ENCODE data around the gene TMEM132D. TPM values are rescaled to one million over a fixed set of nuclear protein-coding genes. Genes with fewer than 3 reads are reported as not detected.
"Not testable (repeated sequence)": the region's sequence is repeated elsewhere in the genome, so short reads cannot be mapped to it uniquely, and the experiment has no call there.

TMEM132D gene
- total RNA-seq, 1 donor from 2014 or later, result not detected

DNA sequence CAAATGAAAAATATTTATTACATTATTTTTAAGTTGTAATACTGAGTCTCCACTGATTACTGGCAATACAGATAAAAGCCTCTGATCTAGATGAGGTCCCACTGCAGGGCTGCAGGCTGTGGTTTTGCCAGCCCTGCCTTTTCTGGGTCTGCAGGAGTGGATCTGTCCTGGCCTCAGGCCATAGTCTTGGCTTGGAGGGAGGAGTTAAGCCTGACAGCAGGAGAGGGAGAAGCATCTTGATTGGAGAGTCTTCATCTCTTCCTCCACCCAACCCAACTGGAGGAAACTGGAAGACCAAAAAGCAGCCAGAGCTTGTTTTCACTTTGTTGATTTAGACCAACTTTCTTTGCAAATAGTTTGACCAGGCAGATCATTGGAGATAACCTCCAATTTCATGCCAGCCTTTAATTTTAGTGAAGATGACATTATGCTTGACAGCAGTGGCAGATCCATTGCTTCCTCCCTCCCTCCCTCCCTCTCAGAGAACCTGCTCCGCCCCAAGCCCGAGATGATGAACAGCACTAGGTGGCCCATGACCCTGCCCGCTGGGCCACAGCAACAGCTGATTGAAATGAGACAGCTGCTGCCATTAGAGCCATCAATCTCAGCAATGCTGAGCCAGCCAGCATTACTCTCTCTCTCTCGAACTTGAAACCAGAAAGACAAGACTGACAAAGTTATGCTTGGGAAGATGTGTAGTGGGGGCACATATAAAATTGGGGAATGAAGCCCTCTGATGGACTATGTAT is 828.2 kb downstream of the TMEM132D start:
- DNase-seq (ENCODE audit: low spot score), result no peak
- intact Hi-C loops (cut with DNase I), result no loop called here

DNA sequence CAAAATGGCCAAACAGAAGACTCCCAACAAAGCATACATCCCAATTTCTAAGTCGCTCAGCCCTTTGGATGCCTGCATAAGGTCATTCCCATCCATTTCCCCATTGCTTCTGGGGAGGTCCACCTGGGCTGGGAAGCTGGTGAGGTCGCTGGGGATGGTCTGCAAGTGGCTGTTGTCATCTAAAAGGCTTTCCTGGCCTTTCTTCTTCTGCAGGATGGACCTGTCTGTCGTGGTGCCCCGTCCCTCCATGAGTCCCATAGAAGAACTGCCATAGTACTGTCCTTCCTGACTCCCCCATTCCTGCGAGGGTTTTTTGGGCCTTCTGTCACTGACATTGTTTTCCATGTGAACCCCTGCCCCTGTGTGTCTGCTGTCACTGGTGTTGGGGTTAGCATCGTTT is 829.4 kb downstream of the TMEM132D start:
- intact Hi-C loops (cut with DNase I), result no loop called here

DNA sequence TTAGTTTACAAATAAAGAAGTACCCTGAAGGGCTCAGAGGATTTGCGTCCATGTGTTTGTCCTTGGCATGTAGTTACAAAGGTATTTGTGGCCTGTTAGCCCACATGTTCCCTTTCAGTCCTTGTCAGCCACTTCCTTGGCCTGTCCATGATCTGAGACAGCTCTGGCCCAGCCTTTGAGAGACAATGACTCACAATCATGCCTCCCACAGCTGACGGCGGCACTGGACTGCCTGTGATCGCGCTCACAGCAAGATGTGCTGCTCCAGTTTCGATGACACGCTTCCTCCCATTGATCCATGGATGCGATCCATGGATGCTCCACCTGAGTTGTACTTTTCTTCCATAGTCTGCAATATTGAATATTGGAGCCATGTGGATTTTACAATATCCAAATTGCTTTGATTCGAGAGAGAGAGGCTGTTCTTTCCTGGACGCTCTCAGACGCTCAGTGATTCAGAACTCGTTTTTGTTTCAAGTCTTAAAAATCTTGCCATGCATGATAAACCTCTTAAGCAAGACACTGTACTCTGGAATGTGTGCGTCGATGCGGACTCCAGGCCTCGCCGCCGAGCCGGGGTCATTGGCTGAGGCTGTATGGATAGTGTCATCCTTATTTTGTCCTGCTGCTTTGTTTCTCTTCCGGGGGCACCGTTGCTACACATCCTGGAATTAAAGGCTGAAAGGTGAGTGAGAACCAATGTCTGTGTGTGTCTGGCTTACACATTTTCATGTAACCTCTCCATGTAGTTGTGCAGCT is 830.5 kb downstream of the TMEM132D start:
- intact Hi-C loops (cut with DNase I), result no loop called here
- no peak for DNase-seq (ENCODE audit: low spot score)

More for the DNA sequence above, 829.4 kb downstream of the TMEM132D start:
- peak; percentile 51 for DNase-seq (ENCODE audit: low spot score)

GRCh38 chr12:129071362-129071761 is 832.5 kb downstream of the TMEM132D start:
- intact Hi-C loops (cut with DNase I), result no loop called here
- no peak for DNase-seq (ENCODE audit: low spot score)

DNA sequence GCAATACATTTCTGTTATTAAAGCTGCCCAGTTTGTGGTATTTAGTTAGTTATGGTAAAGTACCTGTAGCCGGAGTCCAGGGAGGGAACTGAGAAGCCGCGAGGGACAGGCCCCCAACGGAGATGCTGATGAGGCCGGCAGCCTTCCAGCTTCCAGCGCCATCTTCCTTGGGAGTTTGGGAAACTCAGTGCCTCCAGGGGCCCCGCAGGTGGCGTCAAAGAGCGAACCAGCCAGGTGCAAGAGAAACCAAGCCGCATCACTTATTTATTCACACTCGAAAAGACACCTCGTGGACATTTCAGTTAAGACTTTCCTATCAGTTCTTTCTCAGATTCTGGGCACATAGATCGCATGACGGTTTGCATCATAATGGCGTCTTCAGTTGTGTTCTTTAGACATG is 833.9 kb downstream of the TMEM132D start:
- intact Hi-C loops (cut with DNase I), result no loop called here

GRCh38 chr12:129068684-129069083 is 835.1 kb downstream of the TMEM132D start:
- DNase-seq (ENCODE audit: low spot score), result no peak
- intact Hi-C loops (cut with DNase I), result no loop called here

More for the DNA sequence above, 833.9 kb downstream of the TMEM132D start:
- DNase-seq (ENCODE audit: low spot score), result no peak

- no peak for DNase-seq (ENCODE audit: low spot score)
- intact Hi-C loops (cut with DNase I), result no loop called here
Measured at GRCh38 chr12:129067491-129067890, 836.3 kb downstream of the TMEM132D start.

DNA sequence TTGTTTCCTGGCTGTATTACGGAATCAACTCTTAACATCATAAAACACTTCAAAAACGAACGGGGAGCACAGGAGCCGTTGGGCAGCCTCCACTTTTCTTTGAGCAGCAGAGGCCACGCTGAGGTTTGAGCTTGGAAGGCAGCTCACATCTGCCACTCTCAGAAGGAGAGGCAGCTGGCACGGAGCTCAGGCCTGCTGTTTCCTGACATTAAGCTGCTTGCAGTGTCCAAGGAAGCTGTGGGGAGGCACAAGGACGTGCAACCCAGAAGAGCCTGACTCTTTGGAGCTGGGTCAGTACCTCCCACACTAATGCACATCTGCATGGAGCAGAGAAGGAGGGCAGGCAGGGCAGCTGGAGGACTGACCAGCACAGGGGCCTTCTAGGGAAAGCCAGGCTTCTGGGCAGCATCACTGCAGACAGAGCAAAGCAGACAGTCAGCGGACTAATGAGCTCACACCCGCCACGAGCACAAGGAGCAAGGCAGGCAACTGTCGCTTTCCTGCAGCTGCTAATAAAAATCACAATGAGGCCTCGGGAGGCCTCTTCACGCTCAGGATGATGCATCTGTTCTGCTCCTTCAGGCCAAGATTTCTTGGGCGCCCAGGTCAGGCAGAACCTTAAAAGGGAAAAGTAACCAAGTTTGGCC is 839.5 kb downstream of the TMEM132D start:
- intact Hi-C loops (cut with DNase I), result no loop called here
- DNase-seq (ENCODE audit: low spot score), result no peak

GRCh38 chr12:129063600-129063999 is 840.2 kb downstream of the TMEM132D start:
- intact Hi-C loops (cut with DNase I), result no loop called here
- no peak for DNase-seq (ENCODE audit: low spot score)

GRCh38 chr12:129053232-129053631 is 850.6 kb downstream of the TMEM132D start:
- no peak for DNase-seq (ENCODE audit: low spot score)

DNA sequence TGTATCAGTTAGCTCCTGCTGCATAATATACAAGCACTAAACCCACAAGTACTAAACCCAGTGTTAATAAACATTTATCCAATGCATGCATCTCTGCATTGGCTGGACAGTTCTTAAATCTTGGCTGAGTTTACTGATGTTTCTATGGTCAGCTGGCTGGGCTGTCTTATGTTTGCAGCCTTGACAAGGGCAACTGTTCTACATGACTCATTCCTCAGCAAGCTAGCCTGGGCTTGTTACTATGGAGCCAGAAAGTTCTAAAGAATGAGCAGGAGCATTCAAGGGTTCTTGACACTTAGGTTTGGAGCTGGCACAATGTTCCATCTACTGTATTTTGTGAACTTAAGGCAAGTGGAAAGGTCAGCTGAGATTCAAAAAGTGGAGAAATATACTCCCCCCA is 851.5 kb downstream of the TMEM132D start:
- DNase-seq (ENCODE audit: low spot score), result no peak
- intact Hi-C loops (cut with DNase I), result no loop called here

More at GRCh38 chr12:129053232-129053631, 850.6 kb downstream of the TMEM132D start:
- intact Hi-C loops (cut with DNase I), result no loop called here

GRCh38 chr12:129049917-129050316 is 853.9 kb downstream of the TMEM132D start:
- intact Hi-C loops (cut with DNase I), result no loop called here
- DNase-seq (ENCODE audit: low spot score), result no peak

- DNase-seq (ENCODE audit: low spot score); intact Hi-C loops (cut with DNase I): not testable (repeated sequence)
Measured at GRCh38 chr12:129043334-129043733, 860.5 kb downstream of the TMEM132D start.

- intact Hi-C loops (cut with DNase I), result no loop called here
- no peak for DNase-seq (ENCODE audit: low spot score)
Measured at GRCh38 chr12:129036135-129036534, 867.7 kb downstream of the TMEM132D start.

- intact Hi-C loops (cut with DNase I), result no loop called here
- DNase-seq (ENCODE audit: low spot score), result no peak
Measured at GRCh38 chr12:129034558-129035289, 869.1 kb downstream of the TMEM132D start.

DNA sequence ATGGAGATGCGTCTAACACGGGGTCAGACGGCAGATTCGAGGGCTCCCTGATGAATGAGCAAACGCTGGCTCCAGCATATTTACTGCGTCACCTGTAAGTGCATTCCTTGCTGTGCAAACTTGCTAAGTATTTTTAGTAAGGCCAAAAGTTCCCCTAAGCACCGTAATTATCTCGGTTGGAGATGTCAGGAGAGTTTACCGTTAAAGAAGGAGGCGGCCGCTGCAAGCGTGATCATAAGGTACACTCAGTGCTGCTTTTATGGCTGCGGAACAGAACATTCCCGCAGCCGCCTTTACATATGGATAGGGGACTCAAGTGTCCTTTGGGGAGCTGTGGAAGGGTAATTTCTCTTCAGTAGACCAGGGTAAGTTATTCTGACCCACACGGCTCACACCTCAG is 875.0 kb downstream of the TMEM132D start:
- no peak for DNase-seq (ENCODE audit: low spot score)

DNA sequence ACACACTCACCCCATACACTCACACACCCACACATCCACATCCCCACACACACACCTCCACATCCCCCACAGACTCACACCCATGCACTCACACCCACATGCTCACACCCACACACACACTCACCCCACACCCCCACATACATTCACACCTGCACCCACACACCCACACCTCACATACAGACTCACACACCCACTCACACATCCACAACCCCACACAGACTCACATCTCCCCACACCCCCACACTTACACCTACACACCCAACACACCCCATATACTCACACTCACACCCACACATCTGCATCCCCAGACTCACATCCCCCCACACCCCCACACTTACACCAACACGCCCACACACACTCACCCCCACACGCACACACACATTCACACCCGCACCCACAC is 878.8 kb downstream of the TMEM132D start:
- no peak for DNase-seq (ENCODE audit: low spot score)
- intact Hi-C loops (cut with DNase I), result no loop called here

More for the DNA sequence above, 875.0 kb downstream of the TMEM132D start:
- intact Hi-C loops (cut with DNase I), result no loop called here
